HG03457 (cell line): ENCODE measurements around the gene IGSF8.
"Not testable (repeated sequence)": the region's sequence is repeated elsewhere in the genome, so short reads cannot be mapped to it uniquely, and the experiment has no call there.

Experiments
- ATAC-seq: cut with Tn5 transposase; IDR thresholded peaks from one replicate; pipeline ENCODE4 v1.9.1; 2021; ENCODE audit warnings: moderate number of reproducible peaks; ENCODE audit not compliant: unreplicated experiment

Gene IGSF8

DNA sequence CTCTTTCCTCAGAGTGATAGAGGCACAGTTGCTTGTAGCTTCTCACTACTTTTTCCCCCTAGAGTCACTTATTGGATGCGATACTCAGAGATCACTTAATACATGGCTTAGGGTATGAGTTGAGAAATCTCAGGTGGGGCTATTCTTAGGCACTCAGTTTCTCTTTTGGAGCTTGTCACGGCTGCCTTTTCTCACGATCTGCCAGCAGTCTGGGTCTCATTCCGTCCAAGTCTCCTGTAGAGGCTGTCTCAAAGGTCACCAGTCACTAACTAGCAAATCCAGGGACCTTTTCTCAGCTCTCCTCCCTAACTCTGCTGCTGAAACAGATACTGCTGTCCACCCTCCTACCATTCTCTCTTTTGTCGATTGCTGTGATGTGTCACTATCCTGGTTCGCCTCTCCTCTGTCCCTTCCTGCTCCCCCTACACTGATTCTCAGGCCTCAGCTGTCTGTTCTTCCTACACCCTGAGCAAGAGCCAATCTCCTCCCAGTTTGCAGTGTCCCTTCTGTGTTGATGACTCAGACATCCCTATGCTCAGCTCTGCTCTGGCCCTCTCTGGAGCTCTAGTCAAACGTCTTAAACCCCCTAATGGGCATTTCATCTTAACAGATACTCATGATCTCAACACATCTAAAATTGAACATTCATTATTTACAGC lies 29.6 kb upstream of the IGSF8 start:
- ATAC-seq: no peak

DNA sequence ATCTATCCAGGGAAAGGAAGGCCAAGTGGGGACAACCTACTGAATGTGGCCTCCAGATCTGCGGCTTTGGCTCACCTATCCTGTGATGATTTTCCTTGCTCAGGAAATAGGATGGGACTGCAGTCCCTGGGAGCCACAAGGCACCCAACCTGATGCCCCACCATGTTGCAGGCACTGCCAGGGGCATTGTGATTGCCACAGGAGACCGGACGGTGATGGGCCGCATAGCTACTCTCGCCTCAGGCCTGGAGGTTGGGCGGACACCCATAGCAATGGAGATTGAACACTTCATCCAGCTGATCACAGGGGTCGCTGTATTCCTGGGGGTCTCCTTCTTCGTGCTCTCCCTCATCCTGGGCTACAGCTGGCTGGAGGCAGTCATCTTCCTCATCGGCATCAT lies 29.0 kb upstream of the IGSF8 start:
- ATAC-seq: no peak

DNA sequence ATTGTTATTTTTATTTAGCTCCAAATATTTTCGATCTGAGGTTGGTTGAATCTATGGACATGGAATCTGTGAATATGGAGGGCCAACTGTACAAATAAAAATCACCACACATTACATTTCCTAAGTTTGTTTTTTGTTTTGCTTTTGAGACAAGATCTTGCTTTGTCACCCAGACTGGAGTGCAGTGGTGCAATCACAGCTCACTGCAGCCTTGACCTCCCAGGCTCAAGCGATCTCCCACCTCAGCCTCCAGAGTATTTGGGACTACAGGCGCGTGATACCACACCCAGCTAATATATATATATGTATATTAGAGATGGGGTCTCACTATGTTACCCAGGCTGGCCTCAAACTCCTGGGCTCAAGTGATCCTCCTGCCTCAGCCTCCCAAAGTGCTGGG lies 27.9 kb upstream of the IGSF8 start:
- ATAC-seq: not testable (repeated sequence)

DNA sequence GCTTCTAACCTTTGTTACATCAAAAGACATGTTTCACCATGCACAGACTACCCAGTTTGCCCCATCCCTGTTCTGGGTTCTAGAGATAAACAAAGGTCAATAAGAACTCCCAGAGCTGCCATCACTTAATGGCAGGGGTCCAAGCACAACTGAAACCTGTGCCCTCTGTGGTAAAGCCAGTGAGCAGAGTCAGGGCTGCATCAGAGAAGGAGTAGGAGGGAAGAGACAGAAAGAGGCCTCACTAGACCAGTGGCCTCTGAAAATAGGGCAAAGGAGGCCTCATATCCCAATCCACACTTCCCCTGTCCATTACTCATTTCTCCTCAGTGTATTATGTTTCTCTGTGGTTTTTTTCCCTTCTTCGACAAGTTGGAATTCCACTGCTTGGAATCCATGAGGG lies 27.3 kb upstream of the IGSF8 start:
- ATAC-seq: no peak

DNA sequence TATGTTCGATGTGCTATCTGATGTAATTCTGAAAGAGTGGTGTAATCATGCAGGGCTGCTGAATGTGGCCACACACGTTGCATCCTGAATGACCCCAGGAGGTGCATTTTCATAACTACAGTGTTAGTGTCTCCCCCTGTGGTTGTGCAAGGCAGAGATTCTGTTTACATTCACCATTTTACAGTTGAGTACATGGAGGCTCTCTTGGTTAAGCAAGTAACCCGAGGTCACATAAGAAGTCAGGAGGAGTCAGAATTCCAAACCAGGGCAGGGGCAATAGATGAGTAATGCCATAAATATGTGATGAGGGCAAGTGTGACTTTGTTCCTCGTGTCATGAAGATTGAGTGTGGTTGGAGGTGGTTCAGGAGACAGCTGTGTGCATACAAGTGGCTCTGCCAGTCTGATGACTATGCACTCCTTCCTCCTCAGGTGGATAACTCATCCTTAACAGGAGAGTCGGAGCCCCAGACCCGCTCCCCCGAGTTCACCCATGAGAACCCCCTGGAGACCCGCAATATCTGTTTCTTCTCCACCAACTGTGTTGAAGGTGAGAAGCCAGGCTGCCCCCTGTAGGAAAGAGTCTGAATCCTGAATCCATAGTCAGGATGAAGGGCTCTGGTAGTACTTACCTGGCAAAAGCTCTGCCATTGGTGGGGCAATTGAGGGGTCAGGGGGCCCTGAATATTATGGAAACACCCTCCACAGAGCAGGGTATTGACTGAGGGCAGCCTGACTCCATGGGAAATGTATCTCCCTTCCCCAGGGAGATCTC lies 26.5 kb upstream of the IGSF8 start:
- ATAC-seq: no peak

DNA sequence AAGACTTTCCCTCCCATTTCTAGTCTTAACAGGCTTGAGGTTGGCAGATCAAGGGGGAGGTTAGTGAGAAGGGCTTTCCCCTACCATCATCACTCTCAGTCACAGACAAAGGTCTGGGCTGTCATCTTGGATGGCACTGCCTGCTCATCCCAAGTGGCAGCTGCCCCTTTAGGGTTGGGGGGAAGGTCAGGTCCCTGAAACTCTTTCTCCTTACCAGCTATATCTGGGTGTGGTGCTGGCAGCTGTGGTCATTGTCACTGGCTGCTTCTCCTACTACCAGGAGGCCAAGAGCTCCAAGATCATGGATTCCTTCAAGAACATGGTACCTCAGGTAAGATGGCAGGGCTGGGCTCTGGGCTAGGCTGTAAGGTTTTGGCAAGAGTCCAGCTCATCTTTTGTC lies 25.3 kb upstream of the IGSF8 start:
- no peak for ATAC-seq

DNA sequence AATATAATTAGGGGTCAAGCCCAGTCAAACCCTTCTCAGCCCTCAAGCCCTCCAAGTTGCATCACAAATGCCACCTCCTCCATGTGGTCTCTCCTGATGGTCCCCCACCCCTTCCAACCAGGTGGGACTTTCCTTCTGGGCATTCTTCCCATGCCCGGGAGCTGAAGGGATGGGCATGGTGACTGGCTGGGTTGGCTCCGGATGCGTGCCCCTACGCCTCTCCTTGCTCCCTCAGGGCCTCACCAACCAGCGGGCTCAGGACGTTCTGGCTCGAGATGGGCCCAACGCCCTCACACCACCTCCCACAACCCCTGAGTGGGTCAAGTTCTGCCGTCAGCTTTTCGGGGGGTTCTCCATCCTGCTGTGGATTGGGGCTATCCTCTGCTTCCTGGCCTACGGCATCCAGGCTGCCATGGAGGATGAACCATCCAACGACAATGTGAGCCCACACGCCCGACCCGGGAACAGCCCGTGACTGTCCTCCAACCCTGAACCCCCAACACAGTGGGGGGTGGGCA lies 24.6 kb upstream of the IGSF8 start:
- no peak for ATAC-seq

DNA sequence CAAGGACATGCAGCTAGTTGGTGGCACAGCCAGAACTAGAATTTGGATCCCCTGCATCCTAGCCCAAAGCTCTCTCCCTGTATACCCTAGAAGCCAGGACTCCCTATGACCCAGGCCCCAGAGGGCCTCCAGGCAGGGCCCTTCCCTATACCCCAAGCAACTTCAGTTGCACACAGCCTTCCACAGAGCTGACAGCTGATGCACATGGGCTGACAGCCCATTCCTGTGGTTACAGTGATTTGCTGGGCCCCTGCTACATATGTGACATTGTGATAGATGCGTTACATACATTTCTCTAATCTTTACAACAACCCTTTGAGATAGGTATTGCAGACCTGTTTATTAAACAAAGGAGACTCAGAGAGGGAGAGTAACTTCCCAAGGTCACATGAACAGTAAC lies 23.0 kb upstream of the IGSF8 start:
- ATAC-seq: no peak

DNA sequence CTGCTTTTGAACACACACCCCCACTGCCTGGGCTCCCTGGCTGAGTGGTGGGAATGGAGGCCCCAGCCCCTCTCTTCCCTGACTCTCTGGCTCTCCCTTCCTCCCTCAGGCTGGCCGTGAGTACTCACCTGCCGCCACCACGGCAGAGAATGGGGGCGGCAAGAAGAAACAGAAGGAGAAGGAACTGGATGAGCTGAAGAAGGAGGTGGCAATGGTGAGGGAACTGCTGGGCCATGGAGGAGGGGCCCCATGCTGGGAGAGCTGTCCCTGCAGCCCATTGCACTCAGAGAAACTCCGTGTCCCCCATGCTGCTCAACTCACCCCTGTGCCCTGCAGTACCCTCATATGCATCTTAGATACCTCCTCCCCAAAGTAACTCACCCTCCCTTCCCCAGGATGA lies 22.4 kb upstream of the IGSF8 start:
- no peak for ATAC-seq

DNA sequence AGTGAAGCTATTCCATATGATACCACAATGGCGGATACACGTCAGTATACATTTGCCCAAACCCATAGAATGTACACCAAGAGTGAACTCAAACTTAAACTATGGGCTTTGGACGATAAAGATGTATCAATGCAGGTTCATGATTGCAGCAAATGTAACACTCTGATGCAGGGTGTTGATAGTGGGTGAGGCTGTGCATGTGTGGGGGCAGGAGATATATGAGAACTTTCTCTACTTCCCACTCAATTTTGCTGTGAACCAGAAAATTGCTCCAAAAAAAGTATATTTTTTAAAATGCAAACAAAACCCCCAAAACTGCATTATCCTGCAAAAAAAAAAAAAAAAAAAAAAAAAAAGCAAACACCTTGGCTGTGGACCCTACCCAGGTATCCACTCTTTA lies 20.5 kb upstream of the IGSF8 start:
- no peak for ATAC-seq

DNA sequence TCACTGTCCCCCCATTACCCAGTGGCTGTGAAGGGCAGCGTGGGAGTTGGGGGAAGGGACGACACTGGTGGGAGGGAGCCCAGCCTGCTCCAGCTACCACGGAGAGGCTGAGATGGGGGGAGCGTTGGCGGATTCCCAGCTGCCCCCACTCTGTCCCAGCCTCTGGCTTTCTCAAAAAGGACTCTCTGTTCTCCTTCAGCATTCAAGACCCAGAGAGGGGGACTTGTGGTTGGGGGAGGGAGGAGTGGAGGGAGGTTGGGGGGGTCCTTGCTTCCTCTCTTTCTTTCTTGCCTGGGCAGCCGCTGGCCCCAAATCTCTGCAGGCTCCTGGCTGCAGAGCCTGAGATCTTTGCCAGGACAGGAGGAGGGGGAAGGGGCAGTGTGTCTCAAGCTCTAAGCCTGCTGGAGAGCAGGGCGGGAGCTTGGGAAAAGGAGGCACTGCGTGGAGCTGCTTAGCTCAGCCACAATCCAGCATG lies 19.3 kb upstream of the IGSF8 start:
- ATAC-seq: no peak

DNA sequence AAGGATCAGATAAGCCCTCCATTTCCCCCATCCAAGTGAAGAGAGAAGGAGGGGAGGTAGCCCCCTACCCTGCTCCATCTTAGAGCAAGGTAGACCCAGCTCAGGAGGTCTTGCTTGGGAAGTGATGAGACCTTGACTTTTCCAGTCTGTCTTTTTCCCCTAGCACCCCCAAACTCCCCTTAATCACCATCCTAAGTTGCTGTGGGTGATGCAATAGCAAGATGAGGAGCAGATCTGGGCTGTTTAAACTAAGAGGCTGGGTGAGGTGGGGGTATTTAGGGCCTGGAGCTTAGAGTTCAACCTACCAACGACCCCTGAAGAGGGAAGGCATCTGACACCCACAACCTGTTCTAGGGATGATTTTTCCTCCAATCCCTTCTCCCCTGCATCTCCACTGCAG lies 18.9 kb upstream of the IGSF8 start:
- no peak for ATAC-seq

DNA sequence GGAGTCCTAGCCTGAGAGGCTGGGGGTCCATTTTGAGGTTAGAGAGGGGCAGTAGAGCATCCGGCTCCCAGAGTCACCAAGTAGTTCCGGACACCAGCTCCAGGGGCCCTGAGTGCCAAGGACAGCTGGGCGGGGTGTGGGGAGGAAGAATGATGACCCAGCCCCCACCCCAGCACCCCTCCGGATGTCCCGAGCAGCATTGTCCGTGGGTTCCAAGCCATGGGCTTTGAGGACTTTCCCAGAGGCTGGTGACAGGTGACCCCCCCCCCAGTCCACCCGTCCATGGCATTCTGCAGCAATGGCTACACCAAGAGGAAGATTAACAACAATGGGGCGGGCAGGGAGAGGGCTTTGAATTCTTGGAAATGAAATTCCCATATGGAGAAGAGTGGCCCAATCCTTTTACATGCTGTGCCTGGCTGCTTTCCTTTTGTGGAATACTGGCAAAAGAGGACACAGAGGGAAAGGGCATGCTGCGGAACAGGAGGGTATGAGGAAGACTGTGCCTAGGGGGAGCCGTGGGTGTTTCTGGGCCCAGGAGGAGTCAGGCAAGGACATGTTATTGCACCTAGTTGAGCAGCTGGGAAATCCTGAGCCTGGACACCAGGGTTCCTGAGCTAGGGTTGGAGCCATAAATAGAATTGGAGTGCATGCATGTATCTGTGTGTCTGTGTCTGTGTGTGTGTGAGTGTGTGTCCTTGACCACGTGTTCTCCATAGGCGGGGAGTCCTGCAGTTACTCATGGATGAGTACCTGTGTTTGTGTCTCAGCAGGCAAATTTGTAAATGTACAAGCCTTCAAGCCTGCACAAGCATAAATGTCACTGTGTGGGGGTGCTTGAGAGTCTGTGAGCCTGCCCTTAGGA lies 18.1 kb upstream of the IGSF8 start:
- no peak for ATAC-seq

DNA sequence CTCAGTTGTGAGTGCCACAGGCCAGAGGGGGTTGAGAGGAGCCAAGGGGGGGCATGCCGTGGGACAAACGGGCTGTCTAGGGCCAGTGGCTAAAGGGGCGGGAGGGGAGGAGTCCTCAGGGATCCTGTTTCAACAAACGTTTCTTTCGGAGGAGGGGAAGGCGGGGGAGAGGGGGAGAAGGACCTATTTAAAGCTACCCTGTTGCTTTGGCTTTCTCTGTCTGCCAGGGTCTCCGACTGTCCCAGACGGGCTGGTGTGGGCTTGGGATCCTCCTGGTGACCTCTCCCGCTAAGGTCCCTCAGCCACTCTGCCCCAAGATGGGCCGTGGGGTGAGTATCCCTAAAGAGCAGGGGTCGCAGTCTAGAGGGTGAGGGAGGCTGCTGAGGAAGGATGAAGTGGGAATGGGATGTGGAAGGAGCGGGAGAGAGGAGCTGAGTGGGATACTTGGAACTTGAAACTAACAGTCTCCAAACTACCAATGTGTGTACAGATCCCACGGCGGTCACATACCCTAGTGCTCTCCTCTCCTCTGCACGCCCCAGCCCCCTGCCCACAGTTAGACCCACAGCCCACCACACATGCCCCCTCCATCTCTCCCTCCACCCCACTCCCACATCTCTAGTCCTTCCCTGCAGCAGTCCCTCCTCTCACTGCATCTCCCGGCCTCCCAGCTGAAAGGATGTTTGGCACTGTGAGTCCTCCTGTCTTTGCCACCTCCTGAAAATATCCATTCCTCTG lies 17.3 kb upstream of the IGSF8 start, which contains the start of gene ATP1A2:
ATP1A2 (plus strand) TSS at position 215 of the 738 bp plus-strand sequence; CDS start at position 318, 103 bp downstream.
- no peak for ATAC-seq

DNA sequence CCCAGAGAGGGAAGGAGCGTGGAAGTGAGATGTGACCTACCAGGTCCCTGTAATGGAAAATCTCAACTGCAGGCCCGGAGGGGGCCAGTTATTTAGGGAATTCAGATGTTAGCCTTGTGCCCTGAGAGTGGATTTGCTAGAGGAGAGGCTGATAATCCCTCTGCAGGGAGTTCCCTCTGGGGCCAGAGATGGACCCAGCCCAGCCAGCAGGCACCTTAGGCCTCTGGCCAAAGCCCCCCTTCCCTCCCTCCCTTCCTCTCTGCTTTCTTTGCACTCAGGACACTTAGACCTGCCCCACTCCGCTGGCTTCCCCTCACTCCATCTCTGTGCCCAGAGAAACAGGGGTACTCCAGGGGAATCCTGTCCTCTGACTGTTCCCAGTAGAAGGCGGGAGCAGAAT lies 15.7 kb upstream of the IGSF8 start:
- ATAC-seq: no peak

DNA sequence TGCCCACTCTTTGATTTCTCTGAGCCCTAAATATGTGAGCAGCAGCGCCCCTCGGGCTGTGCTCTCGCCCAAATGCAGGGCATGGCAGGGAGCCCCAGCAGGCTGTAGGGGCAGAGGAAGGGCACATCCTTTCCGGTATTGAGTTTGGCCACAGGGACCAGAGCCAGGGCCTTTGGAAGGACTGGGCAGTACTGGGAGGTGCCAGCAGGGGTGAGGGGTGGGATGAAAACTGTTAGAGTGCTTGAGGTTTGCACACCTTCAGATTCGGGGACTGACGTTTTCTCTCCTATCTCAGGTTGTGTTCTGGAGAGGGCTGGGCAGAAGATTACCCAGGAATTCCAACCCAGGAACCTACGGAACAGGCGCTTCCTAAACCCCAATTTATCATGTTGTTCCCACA lies 15.0 kb upstream of the IGSF8 start:
- no peak for ATAC-seq

DNA sequence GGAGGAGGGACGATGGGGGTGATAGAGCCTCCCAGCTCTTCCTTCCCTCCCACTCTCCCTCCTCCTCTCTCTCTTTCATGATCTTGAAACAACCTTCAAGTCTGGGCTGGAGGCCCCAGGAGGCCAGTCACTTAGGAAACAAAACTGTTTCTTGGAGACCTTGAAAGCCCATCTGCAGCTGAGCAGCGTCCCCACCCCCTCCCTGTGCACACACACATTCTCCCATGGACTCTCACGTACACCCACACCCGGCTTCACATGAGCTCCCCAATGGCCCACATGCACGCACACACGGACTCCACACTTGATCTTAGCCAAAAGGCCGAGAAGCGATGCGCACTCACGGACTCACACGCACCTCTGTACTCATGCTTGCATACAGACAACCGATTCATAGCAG lies 13.9 kb upstream of the IGSF8 start:
- no peak for ATAC-seq

DNA sequence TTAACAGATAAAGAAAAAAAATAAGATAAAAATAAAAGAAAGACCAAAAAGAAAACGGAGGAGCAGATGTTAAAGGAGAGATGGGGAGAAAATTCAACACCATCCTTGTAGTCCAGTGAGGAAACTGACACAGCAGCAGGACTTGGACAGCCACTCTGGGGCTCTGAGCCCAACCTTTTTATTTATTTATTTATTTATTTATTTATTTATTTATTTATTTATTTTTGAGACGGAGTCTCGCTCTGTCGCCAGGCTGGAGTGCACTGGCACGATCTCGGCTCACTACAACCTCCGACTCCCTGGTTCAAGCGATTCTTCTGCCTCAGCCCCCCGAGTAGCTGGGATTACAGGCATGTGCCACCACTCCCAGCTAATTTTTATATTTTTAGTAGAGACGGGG lies 13.0 kb upstream of the IGSF8 start:
- not testable (repeated sequence) for ATAC-seq

DNA sequence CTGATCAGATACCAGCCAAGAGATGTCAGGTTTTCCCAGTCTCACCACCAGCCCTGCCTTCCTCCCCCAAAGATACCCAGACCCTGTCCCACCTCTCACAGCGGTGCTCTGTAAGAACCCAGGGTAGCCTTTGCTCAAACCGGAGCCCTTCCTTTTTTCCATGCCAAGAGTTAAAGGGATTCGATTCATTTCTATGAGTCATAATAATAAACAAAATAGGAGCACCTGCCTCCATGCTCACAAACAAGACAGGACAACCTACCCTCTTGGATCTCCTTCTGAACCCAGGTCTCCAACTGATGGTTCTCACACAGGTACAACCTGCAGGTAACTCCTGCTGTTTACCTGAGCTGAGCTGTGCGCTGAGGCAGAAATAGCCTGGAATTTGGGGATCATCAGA lies 11.3 kb upstream of the IGSF8 start:
- ATAC-seq: no peak

DNA sequence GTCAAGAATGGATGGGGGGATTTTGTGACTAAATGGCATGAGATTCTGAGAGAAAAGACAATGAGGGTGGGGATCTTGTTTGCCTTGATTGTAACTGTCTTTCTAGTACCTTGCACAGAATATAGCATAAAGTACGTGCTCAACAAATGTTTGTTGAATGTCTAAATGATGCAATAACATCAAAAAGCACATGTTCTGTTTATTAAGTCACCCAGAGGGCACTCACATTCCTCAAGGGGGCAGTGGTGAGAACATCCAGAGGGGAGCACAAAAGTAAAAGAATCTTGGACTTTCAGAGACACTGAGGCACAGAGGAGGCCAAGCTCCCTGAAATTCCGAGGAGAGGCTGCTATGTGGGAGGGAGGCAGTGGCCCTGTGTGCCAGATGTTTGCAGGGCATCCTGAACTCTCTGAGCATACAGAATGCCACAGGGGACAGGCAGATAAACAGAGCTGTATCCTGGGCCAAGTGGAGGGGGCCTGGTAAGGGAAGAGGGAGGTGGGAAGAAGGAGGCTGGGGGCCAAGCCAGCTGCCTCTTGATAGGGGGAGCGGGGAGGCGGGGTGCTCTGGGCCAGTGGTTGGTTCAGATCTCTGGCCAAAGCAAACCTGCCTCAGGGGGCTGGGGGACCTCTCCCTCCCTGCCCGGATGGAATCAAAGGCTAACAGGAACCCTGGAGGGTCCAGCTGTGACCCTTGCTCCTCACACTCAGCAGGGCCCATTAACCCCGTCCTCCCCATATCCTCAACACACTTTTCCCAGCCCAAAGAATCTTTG lies 10.7 kb upstream of the IGSF8 start:
- no peak for ATAC-seq
